ENCODE measurements around the gene OR8D2.

DNA sequence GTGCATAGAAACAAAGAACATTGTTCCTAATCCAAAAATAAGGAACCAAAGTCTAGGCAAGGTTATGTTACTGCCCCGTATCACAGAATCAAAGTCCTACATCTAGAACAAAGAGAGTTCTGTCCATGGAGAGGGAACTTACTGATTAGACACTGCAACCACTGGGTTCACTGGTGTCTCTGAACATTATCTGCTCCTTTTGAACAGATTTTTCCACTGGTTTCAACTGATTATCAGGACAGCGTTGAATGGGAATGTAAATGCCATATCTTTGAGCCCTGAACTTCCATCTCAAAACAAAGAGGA, 20.1 kb upstream of the OR8D2 start:
- TF ChIP-seq, protein P1, sequence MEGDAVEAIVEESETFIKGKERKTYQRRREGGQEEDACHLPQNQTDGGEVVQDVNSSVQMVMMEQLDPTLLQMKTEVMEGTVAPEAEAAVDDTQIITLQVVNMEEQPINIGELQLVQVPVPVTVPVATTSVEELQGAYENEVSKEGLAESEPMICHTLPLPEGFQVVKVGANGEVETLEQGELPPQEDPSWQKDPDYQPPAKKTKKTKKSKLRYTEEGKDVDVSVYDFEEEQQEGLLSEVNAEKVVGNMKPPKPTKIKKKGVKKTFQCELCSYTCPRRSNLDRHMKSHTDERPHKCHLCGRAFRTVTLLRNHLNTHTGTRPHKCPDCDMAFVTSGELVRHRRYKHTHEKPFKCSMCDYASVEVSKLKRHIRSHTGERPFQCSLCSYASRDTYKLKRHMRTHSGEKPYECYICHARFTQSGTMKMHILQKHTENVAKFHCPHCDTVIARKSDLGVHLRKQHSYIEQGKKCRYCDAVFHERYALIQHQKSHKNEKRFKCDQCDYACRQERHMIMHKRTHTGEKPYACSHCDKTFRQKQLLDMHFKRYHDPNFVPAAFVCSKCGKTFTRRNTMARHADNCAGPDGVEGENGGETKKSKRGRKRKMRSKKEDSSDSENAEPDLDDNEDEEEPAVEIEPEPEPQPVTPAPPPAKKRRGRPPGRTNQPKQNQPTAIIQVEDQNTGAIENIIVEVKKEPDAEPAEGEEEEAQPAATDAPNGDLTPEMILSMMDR (conservative IDR thresholded peaks at IDR 0.05; ENCODE audit: low read depth, low read length) = no peak
- TF ChIP-seq EZH2 (IDR thresholded peaks at IDR 0.05; ENCODE audit: borderline replicate concordance, low read depth, low read length, poor library complexity, severe bottlenecking) = no peak
